MM.1S (cell line): ENCODE measurements around the gene CLPTM1.

Experiments
- DNase-seq: peaks from one replicate; pipeline ENCODE4 v3.0.0-alpha.2; 2015
- H2AFZ ChIP-seq: fragments of 300-600 bp; sonication (generic); 2 replicates; pipeline ENCODE4 v1.6.0; 2016; ENCODE audit warnings: antibody characterized with exemption, low read length
- H3F3A ChIP-seq: fragments of 300-600 bp; sonication (generic); 2 replicates; pipeline ENCODE4 v1.6.1; 2016; ENCODE audit warnings: mild to moderate bottlenecking, antibody characterized with exemption, low read length, moderate library complexity, mixed read lengths; ENCODE audit not compliant: insufficient read depth
- H3K27ac ChIP-seq: fragments of 300-600 bp; sonication (generic); 2 replicates; pipeline ENCODE4 v1.5.1; 2016; ENCODE audit warnings: mild to moderate bottlenecking, low read length
- H3K27me3 ChIP-seq: fragments of 300-600 bp; sonication (generic); replicated peaks from 2 replicates; pipeline ENCODE4 v1.6.0; 2016; ENCODE audit warnings: low read length; ENCODE audit not compliant: insufficient read depth
- H3K36me3 ChIP-seq: fragments of 300-600 bp; sonication (generic); replicated peaks from 2 replicates; pipeline ENCODE4 v1.6.1; 2016; ENCODE audit warnings: mild to moderate bottlenecking, low read length, mixed read lengths; ENCODE audit not compliant: insufficient read depth
- H3K4me1 ChIP-seq: fragments of 300-600 bp; sonication (generic); 2 replicates; pipeline ENCODE4 v1.6.1; 2016; ENCODE audit warnings: low read length, mixed read lengths
- H3K4me2 ChIP-seq: fragments of 300-600 bp; sonication (generic); 2 replicates; pipeline ENCODE4 v1.6.0; 2016; ENCODE audit warnings: low read depth, low read length
- H3K4me3 ChIP-seq: fragments of 300-600 bp; sonication (generic); 2 replicates; pipeline ENCODE4 v1.5.1; 2016; ENCODE audit warnings: low read length, mixed read lengths
- H3K79me2 ChIP-seq: fragments of 300-600 bp; sonication (generic); 2 replicates; pipeline ENCODE4 v1.6.1; 2016; ENCODE audit warnings: mixed run types, low read length, mixed read lengths
- H3K9ac ChIP-seq: fragments of 300-600 bp; sonication (generic); 2 replicates; pipeline ENCODE4 v1.6.1; 2016; ENCODE audit warnings: low read length, mixed read lengths
- H3K9me2 ChIP-seq: fragments of 300-600 bp; sonication (generic); replicated peaks from 2 replicates; pipeline ENCODE4 v1.6.1; 2016; ENCODE audit warnings: mild to moderate bottlenecking, low read length, mixed read lengths; ENCODE audit not compliant: insufficient read depth
- H3K9me3 ChIP-seq: fragments of 300-600 bp; sonication (generic); replicated peaks from 2 replicates; pipeline ENCODE4 v1.6.1; 2016; ENCODE audit warnings: mild to moderate bottlenecking, low read length, mixed read lengths; ENCODE audit not compliant: insufficient read depth
- H4K20me1 ChIP-seq: fragments of 300-600 bp; sonication (generic); 2 replicates; pipeline ENCODE4 v1.6.1; 2016; ENCODE audit warnings: mild to moderate bottlenecking, low read length, moderate library complexity, mixed read lengths; ENCODE audit not compliant: insufficient read depth
- CTCF ChIP-seq: fragments of 300-600 bp; sonication (generic); IDR thresholded peaks from 2 replicates; pipeline ENCODE4 v1.5.1; 2016; ENCODE audit warnings: antibody characterized with exemption, low read length, mixed read lengths
- EZH2 ChIP-seq: fragments of 300-600 bp; sonication (generic); optimal IDR thresholded peaks from 2 replicates; pipeline ENCODE3; 2017; ENCODE audit warnings: low read depth, mild to moderate bottlenecking, antibody characterized with exemption, low read length, mixed read lengths
- EZH2phosphoT487 ChIP-seq: fragments of 300-600 bp; sonication (generic); IDR thresholded peaks from 2 replicates; pipeline ENCODE4 v1.6.1; 2018; ENCODE audit warnings: antibody characterized with exemption, low read length

The CLPTM1 gene

DNA sequence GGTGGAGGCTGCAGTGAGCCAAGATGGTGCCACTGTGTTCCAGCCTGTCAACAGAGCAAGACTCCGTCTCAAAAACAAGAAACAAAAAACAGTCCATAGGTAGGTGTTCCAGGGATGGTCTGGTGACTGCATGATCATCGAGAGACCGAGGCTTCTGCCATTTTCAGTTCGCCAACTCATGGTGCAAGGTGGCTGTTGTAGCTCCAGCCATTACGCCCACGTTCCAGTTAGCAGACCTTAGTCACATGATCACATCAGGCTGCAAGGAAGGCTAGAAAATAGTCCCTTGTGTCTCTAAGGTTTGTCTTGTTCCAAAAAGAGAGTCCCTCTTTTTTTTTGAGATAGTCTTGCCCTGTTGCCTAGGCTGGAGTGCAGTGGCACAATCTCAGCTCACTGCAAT lies 80.6 kb downstream of the CLPTM1 start:
- DNase-seq: no peak
- TF ChIP-seq CTCF (no peak), EZH2phosphoT487 (no peak), EZH2 (no peak)
- H3K36me3 ChIP-seq: no peaks in the 10 kb centered on the region; the same call in 1 of the 2 replicates

GRCh38 chr19:45037393-45038169 lies 82.4 kb downstream of the CLPTM1 start:
- no peak for DNase-seq
- Histone ChIP-seq H3K36me3 (no peaks in the 10 kb centered on the region; the same call in 1 of the 2 replicates), H3K4me2 (no peak overlapping the region), H3K4me3 (no peak overlapping the region), H2AFZ (no peak overlapping the region), H3K79me2 (peaks cover 37% of the 10 kb centered on the region), H3K27ac (no peak overlapping the region), H3K9ac (no peak overlapping the region), H3K9me3 (no peaks in the 10 kb centered on the region), H3K4me1 (peaks cover 17% of the 10 kb centered on the region), H4K20me1 (peaks cover 10% of the 10 kb centered on the region), H3F3A (peaks cover 9% of the 10 kb centered on the region), H3K9me2 (no peaks in the 10 kb centered on the region), H3K27me3 (no peaks in the 10 kb centered on the region)
- TF ChIP-seq EZH2phosphoT487 (no peak), CTCF (no peak), EZH2 (no peak)

More for the DNA sequence above, 80.6 kb downstream of the CLPTM1 start:
- Histone ChIP-seq H4K20me1 (peaks cover 10% of the 10 kb centered on the region), H3K9me3 (no peaks in the 10 kb centered on the region), H3F3A (peaks cover 9% of the 10 kb centered on the region), H3K4me3 (no peak overlapping the region), H2AFZ (no peak overlapping the region), H3K27ac (no peak overlapping the region), H3K79me2 (peaks cover 19% of the 10 kb centered on the region), H3K27me3 (no peaks in the 10 kb centered on the region), H3K4me2 (no peak overlapping the region), H3K4me1 (peaks cover 11% of the 10 kb centered on the region), H3K9ac (no peak overlapping the region), H3K9me2 (no peaks in the 10 kb centered on the region)

DNA sequence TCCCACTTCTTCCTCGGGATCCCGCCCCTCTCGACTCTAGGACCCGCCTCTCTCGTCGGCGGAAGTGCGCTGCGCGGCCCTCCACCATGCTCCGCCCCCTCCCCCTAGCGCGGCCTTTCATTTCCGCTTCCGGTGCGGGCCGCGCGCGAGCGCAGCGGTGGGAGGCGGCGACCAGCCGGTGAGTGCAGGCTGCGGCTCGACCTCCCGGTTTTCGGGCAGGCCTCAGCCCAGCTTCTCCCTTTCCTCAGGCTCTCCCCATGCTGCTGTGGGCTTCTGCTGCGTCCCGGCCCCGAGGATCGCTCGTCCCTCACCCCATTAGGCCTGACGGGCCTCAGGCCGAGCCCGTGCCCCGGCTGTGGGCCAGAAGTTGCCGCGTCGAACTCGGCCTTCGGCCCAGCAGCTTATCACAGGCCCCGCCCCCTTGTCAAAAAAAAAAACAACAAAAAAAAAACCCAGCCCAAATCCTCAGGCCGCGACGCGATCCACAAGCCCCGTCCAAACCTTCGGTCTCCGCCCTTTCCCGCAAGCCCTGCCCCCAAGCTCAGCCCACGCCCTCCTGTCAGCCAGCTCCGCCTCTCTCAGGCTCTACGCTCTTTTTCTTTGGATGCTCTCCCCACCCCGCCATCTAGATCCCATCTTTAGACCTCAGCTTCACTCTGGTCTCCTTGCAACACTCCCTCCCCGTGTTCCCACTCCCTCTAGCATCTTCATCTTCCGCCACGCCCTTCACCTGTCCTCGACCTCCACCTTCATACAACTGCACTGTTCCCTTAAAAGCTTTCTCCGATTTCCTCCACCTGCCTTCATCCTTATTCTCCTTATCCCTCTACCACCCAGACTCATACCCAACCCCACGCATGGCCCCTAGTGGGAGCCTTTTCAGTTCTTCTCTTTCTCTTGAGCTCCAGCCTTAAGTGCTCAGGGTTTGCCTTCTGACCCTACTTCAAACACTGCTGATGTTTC lies 84.0 kb downstream of the CLPTM1 start, which contains the start of gene CLASRP:
CLASRP (plus strand) TSS at position 115 of the 963 bp plus-strand sequence. CDS start 1,168 bp downstream, outside the sequence.
- Histone ChIP-seq H4K20me1 (peaks cover 10% of the 10 kb centered on the region), H3F3A (peaks cover 9% of the 10 kb centered on the region), H3K9ac (peak within 1 kb of the TSS; percentile 97), H3K4me3 (peak within 1 kb of the TSS; percentile 96), H3K27me3 (no peaks in the 10 kb centered on the region), H3K9me2 (no peaks in the 10 kb centered on the region), H3K36me3 (peaks cover 5% of the 10 kb centered on the region; the same call in 1 of the 2 replicates), H2AFZ (peak within 1 kb of the TSS; percentile 70; the same call in 1 of the 2 replicates), H3K27ac (peak within 1 kb of the TSS; percentile 92), H3K4me1 (peaks cover 19% of the 10 kb centered on the region), H3K4me2 (peak within 1 kb of the TSS; percentile 93), H3K79me2 (peaks cover 52% of the 10 kb centered on the region), H3K9me3 (no peaks in the 10 kb centered on the region)
- peak; percentile 88 for DNase-seq
- no peak for TF ChIP-seq EZH2
- TF ChIP-seq CTCF: no peak
- no peak for TF ChIP-seq EZH2phosphoT487
